Mesenchymal stem cell (in vitro differentiated cells and primary cell): ENCODE data around the gene DDA1.

Experiments used
- DNase-seq: peaks from one replicate; pipeline ENCODE4 v3.0.0-alpha.2; 2013
- H2AFZ ChIP-seq: one replicate; pipeline ENCODE4 v1.6.1; 2013; ENCODE audit warnings: low read depth, mild to moderate bottlenecking, control low read depth, inconsistent platforms, low read length, moderate library complexity
- H2AK5ac ChIP-seq: 2 replicates; pipeline ENCODE4 v1.6.1; 2013; ENCODE audit warnings: low read length, moderate library complexity, mild to moderate bottlenecking, inconsistent platforms; ENCODE audit not compliant: severe bottlenecking
- H2BK120ac ChIP-seq: one replicate; pipeline ENCODE4 v1.6.1; 2013; ENCODE audit warnings: low read depth, mild to moderate bottlenecking, inconsistent platforms, low read length, moderate library complexity
- H2BK12ac ChIP-seq, 2 experiments: one replicate each; pipeline ENCODE4 v1.6.1; 2013; ENCODE audit warnings: inconsistent platforms in 2 of 2, low read length in 2 of 2, mild to moderate bottlenecking in 2 of 2, moderate library complexity in 2 of 2, control low read depth in 1 of 2
- H2BK15ac ChIP-seq: one replicate; pipeline ENCODE4 v1.6.1; 2013; ENCODE audit warnings: mild to moderate bottlenecking, low read depth, inconsistent platforms; ENCODE audit not compliant: poor library complexity, severe bottlenecking
- H2BK5ac ChIP-seq: 2 replicates; pipeline ENCODE4 v1.6.1; 2013; ENCODE audit warnings: low read depth, mild to moderate bottlenecking, low read length, control low read depth, inconsistent platforms; ENCODE audit not compliant: poor library complexity, severe bottlenecking
- H3K14ac ChIP-seq, 2 experiments: one replicate each; pipeline ENCODE4 v1.6.1; 2013; ENCODE audit warnings: inconsistent platforms in 2 of 2, low read length in 2 of 2, control low read depth in 1 of 2, mild to moderate bottlenecking in 1 of 2, moderate library complexity in 1 of 2
- H3K18ac ChIP-seq, 2 experiments: one replicate each; pipeline ENCODE4 v1.6.1; 2013; ENCODE audit warnings: inconsistent platforms in 2 of 2, low read length in 2 of 2, control low read depth in 1 of 2, low read depth in 1 of 2, mild to moderate bottlenecking in 1 of 2
- H3K23ac ChIP-seq, 2 experiments: one replicate each; pipeline ENCODE4 v1.6.1; 2013; ENCODE audit warnings: inconsistent platforms in 2 of 2, low read length in 2 of 2, mild to moderate bottlenecking in 2 of 2, moderate library complexity in 2 of 2, control low read depth in 1 of 2
- H3K27ac ChIP-seq: 2 replicates; pipeline ENCODE4 v1.5.1; 2013; ENCODE audit warnings: mild to moderate bottlenecking, moderate library complexity, low read length, control low read depth, inconsistent platforms; ENCODE audit not compliant: poor library complexity, severe bottlenecking
- H3K27me3 ChIP-seq, 2 experiments: 2 replicates each; pipeline versions ENCODE4 v1.6.1 to v1.7.0; 2013; ENCODE audit warnings: low read length in 2 of 2, mild to moderate bottlenecking in 2 of 2, moderate library complexity in 2 of 2, control low read depth in 1 of 2, inconsistent platforms in 1 of 2; ENCODE audit not compliant: control insufficient read depth in 1 of 2, insufficient read depth in 1 of 2
- H3K36me3 ChIP-seq, 2 experiments: 2 replicates each; pipeline versions ENCODE4 v1.6.1 to v1.7.0; 2013; ENCODE audit warnings: low read length in 2 of 2, control low read depth in 1 of 2, inconsistent platforms in 1 of 2, low read depth in 1 of 2, mild to moderate bottlenecking in 1 of 2; ENCODE audit not compliant: insufficient read depth in 2 of 2, control insufficient read depth in 1 of 2
- H3K4ac ChIP-seq, 2 experiments: one replicate each; pipeline ENCODE4 v1.6.1; 2013; ENCODE audit warnings: inconsistent platforms in 2 of 2, low read length in 2 of 2, mild to moderate bottlenecking in 2 of 2, moderate library complexity in 2 of 2, control low read depth in 1 of 2, low read depth in 1 of 2
- H3K4me1 ChIP-seq: 2 replicates; pipeline ENCODE4 v1.6.1; 2013; ENCODE audit warnings: low read depth, low read length, control low read depth; ENCODE audit not compliant: control insufficient read depth, insufficient read depth
- H3K4me2 ChIP-seq: 2 replicates; pipeline ENCODE4 v1.6.1; 2013; ENCODE audit warnings: low read length, mild to moderate bottlenecking, inconsistent platforms; ENCODE audit not compliant: poor library complexity, severe bottlenecking
- H3K4me3 ChIP-seq, 2 experiments: 2 replicates each; pipeline versions ENCODE4 v1.5.1 to v1.7.0; 2013; ENCODE audit warnings: low read length in 2 of 2, mild to moderate bottlenecking in 2 of 2, control low read depth in 1 of 2, low read depth in 1 of 2; ENCODE audit not compliant: insufficient read depth in 1 of 2
- H3K79me1 ChIP-seq: replicated peaks from 2 replicates; pipeline ENCODE4 v1.6.1; 2013; ENCODE audit warnings: mild to moderate bottlenecking, control low read depth, low read length, inconsistent platforms; ENCODE audit not compliant: poor library complexity, severe bottlenecking
- H3K9ac ChIP-seq: 2 replicates; pipeline ENCODE4 v1.7.0; 2013; ENCODE audit warnings: mild to moderate bottlenecking, low read length, moderate library complexity
- H3K9me3 ChIP-seq: 2 replicates; pipeline ENCODE4 v1.7.0; 2013; ENCODE audit warnings: mild to moderate bottlenecking, low read length; ENCODE audit not compliant: control insufficient read depth
- H4K8ac ChIP-seq: one replicate; pipeline ENCODE4 v1.6.1; 2013; ENCODE audit warnings: inconsistent platforms, mild to moderate bottlenecking, low read length, moderate library complexity
- H4K91ac ChIP-seq: one replicate; pipeline ENCODE4 v1.6.1; 2013; ENCODE audit warnings: mild to moderate bottlenecking, low read length, inconsistent platforms
- WGBS: methylation state at CpG from one replicate; pipeline ENCODE4 v1.1.7; 2013; ENCODE audit warnings: mixed read lengths; 5-methylcytosine and 5-hydroxymethylcytosine counted together

DDA1 gene

DNA sequence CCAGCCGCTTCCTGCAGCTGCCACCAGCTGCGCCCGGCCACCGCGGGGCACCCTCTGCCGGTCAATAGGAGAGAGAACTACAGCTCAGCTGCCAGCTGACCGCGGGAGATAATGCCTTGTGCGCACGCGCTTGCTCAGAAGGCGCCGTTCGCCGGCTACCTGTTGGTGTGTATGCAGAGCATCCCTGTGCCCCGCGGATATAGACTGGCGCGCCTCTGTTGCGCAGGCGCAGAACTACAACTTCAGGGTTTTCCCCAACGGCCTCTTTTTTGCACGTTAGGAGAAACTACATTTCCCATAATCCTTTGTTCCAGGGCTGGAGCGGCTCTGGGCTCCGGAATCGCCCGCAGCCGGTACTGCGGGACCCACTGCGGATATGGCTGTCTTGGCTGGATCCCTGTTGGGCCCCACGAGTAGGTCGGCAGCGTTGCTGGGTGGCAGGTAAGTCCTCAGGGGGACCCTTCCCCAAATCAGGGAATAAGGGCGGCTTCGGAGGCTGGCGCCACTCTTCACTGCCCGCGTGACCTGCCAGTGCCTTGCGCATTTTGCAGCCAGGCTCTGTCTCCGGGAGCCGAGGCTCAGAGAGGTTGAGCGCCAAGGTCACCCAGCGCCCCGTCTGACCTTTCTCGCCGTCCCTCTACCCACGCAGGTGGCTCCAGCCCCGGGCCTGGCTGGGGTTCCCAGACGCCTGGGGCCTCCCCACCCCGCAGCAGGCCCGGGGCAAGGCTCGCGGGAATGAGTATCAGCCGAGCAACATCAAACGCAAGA, 3.7 kb upstream of the DDA1 start, which contains the start of gene MRPL34:
Gene MRPL34 (plus strand): TSS at position 356 of the 768 bp plus-strand sequence. CDS start 21 bp downstream, at position 377.
- Histone ChIP-seq H4K91ac (peak within 1 kb of the TSS; percentile 96), H3K14ac (peak within 1 kb of the TSS in 1 of 2 experiments; percentile 94), H4K8ac (peak within 1 kb of the TSS; percentile 83), H2AK5ac (peak within 1 kb of the TSS; percentile 36), H3K23ac (peak within 1 kb of the TSS; percentile 64 to 98), H3K9me3 (no peaks in the 10 kb centered on the region), H2BK5ac (peak within 1 kb of the TSS; percentile 53), H3K4ac (peak within 1 kb of the TSS; percentile 62 to 82), H3K4me1 (peaks cover 38% of the 10 kb centered on the region), H3K4me2 (peak within 1 kb of the TSS; percentile 78), H2BK12ac (peak within 1 kb of the TSS; percentile 61 to 86), H3K9ac (peak within 1 kb of the TSS; percentile 94), H3K79me1 (peaks cover 28% of the 10 kb centered on the region), H2BK15ac (peak within 1 kb of the TSS; percentile 95), H2BK120ac (peak within 1 kb of the TSS; percentile 27), H2AFZ (peak within 1 kb of the TSS; percentile 80), H3K27me3 (no peaks in the 10 kb centered on the region), H3K27ac (peak within 1 kb of the TSS; percentile 91), H3K36me3 (peaks cover 0 to 14% of the 10 kb centered on the region in 2 experiments), H3K18ac (peak within 1 kb of the TSS; percentile 90 to 96), H3K4me3 (peak within 1 kb of the TSS; percentile 80 to 95)
- DNase-seq, result peak; percentile 98
- WGBS, result 1% methylated on average over 53 of the region's 55 CpGs

DNA sequence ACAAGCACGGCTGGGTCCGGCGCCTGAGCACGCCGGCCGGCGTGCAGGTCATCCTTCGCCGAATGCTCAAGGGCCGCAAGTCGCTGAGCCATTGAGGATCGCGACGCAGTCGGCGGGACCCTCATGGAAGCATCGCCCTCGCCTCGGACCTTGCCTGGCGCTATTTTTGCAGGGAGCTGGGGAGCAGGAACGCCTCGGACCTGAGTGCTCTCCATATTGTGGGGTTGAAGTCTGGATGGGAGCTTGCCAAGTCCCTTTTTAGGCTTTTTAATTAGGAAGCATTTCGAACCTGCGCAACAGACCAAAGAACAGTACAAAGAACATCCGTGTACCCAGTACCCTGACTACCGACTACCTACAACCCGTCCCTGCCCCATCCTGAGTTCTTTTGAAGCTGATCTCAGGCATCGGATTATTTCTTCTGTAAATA, 3.1 kb upstream of the DDA1 start:
- Histone ChIP-seq H2BK12ac (peak overlapping the region in 1 of 2 experiments; percentile 10), H3K14ac (peak overlapping the region in 1 of 2 experiments; percentile 9), H3K79me1 (peaks cover 23% of the 10 kb centered on the region), H3K9me3 (no peaks in the 10 kb centered on the region), H2BK120ac (peak overlapping the region; percentile 27), H3K4me3 (peak overlapping the region; percentile 80 to 95), H3K9ac (peak overlapping the region; percentile 94), H3K4me2 (peak overlapping the region; percentile 78), H3K27me3 (no peaks in the 10 kb centered on the region), H4K8ac (peak overlapping the region; percentile 83), H4K91ac (peak overlapping the region; percentile 96), H3K4me1 (peaks cover 42% of the 10 kb centered on the region), H2BK5ac (no peak overlapping the region), H2BK15ac (peak overlapping the region; percentile 95), H3K18ac (peak overlapping the region; percentile 90 to 96), H3K36me3 (peaks cover 0 to 8% of the 10 kb centered on the region in 2 experiments), H2AFZ (peak overlapping the region; percentile 80), H3K4ac (peak overlapping the region; percentile 56 to 82), H2AK5ac (no peak overlapping the region), H3K23ac (peak overlapping the region; percentile 64 to 98), H3K27ac (peak overlapping the region; percentile 91)
- 11% methylated on average over 26 of the region's 28 CpGs for WGBS
- DNase-seq, result no peak

DNA sequence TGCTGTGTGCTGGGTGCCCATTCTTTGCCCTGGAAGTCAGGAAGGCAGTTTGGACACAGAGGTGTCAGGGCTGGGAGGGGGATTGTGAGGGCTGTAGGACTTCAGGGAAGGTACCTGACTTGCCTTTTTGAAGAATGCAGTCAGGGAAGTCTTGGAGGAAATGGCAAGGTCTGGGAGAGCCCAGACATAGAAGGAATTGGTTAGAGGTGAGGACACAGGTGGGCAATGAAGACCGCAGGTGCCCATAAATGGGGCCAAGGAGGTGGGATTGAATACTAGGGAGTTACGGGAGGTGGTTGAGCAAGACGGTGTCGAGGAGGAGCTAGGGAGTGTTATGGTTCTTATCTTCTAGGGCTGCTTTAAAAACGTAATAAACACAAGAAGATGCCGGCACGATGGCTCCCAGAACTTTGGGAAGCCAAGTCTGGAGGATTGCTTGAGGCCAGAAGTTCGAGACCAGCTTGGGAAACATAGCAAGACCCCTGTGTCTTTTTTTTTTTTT, 1.4 kb upstream of the DDA1 start:
- no peak for DNase-seq
- H3K4me3 ChIP-seq, result no peak overlapping the region
- H3K27me3 ChIP-seq, result no peaks in the 10 kb centered on the region
- WGBS, result 91% methylated on average over 8 of the region's 8 CpGs
- H3K9me3 ChIP-seq, result no peaks in the 10 kb centered on the region
- peaks cover 48% of the 10 kb centered on the region for H3K4me1 ChIP-seq
- peak overlapping the region in 1 of 2 experiments; percentile 45 for H2BK12ac ChIP-seq
- H2BK5ac ChIP-seq, result no peak overlapping the region
- no peak overlapping the region for H3K23ac ChIP-seq
- H2BK15ac ChIP-seq, result no peak overlapping the region
- no peak overlapping the region for H4K91ac ChIP-seq
- H4K8ac ChIP-seq, result no peak overlapping the region
- no peak overlapping the region for H3K4ac ChIP-seq
- no peak overlapping the region for H3K9ac ChIP-seq
- no peak overlapping the region for H3K4me2 ChIP-seq
- no peak overlapping the region for H2BK120ac ChIP-seq
- H3K14ac ChIP-seq, result no peak overlapping the region
- H3K27ac ChIP-seq, result no peak overlapping the region
- no peak overlapping the region for H2AK5ac ChIP-seq
- H3K18ac ChIP-seq, result no peak overlapping the region
- peaks cover 0 to 9% of the 10 kb centered on the region in 2 experiments for H3K36me3 ChIP-seq
- H2AFZ ChIP-seq, result no peak overlapping the region
- peaks cover 13% of the 10 kb centered on the region for H3K79me1 ChIP-seq

DNA sequence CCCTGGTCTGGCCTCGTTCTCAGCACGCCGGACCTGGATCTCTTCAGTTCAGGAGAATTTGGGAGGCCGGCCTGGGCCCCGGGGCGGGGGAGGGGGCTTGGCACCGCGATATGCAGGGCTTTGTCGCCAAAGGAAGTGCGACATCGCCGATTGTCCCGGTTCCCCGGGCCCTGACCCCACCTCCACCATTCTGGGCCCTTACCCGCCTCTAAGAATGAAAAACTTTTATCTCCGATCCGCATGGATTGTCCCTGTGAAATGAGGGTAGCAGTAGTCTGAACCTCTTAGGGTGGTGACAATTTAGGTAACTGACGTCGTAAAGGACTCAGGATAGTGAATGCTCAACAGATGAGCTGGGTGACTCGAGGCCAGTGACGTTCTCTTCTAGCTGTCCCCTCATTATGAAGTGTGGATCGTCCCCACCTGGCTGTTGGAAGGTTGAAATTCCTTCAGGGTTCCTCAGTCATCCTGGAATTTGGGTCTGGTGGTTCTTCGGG, 650 bp downstream of the DDA1 start:
- Histone ChIP-seq H2AFZ (no peak overlapping the region), H2AK5ac (peak overlapping the region; percentile 31), H2BK12ac (no peak overlapping the region), H3K27me3 (no peaks in the 10 kb centered on the region), H3K9ac (peak overlapping the region; percentile 97), H2BK5ac (peak overlapping the region; percentile 4), H3K79me1 (peaks cover 27% of the 10 kb centered on the region), H3K4me3 (peak overlapping the region; percentile 85 to 93), H4K8ac (peak overlapping the region; percentile 93), H3K18ac (peak overlapping the region; percentile 89 to 95), H3K14ac (peak overlapping the region; percentile 71 to 79), H3K9me3 (no peaks in the 10 kb centered on the region), H3K4me2 (peak overlapping the region; percentile 82), H2BK15ac (no peak overlapping the region), H3K4me1 (peaks cover 35% of the 10 kb centered on the region), H3K4ac (peak overlapping the region; percentile 64 to 99), H3K36me3 (peaks cover 15 to 27% of the 10 kb centered on the region in 2 experiments), H2BK120ac (no peak overlapping the region), H4K91ac (no peak overlapping the region), H3K23ac (no peak overlapping the region), H3K27ac (peak overlapping the region; percentile 38)
- no peak for DNase-seq
- WGBS, result 8% methylated on average over 18 of the region's 23 CpGs
